IPS DF 19.7 (cell line): Measurements from ENCODE around the gene ATP6V0C.

Experiments
- DNase-seq: peaks from one replicate; pipeline ENCODE4 v3.0.0-alpha.2; 2013; ENCODE audit warnings: low read depth, low spot score

The ATP6V0C gene

DNA sequence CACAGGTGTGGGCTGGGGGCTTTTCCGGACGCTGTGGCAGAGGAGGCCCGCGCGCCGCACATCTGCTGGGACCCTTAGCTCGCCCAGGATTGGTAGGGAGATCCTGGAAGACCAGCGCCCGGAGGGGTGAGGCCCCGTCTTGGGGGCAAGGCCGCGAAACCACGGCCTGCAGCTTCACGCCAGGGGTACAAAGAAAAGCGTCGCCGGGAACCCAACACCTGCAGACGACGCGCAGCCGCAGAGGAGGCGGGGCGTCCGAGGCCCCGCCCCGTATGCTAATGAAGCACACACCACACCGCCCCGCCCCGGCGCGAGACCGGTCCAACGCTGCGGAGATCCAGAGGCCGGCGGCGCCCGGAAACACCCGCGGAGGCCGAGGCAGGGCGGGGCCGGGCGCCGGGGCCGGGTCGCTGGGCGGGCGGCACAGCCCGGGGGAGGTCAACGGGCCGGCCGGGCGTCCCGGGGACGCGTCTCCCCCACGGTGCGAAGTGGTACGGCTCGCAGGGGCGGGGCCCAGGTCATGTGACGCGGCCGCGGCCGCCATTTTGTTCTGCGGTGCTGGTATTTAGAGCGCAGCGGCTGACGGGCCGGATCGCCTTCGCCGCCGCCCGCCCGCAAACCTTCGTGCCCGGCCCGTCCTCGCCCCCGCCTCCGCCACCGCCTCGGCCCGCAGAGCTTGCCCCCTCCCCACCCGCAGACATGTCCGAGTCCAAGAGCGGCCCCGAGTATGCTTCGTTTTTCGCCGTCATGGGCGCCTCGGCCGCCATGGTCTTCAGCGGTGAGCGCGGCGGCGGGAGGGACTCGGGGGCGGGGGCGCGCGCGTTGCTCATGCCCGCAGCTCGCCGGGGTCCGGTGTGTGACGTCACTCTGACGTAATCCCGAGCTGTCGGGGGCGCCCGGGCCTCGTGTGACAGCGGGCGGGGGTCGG, at the start of gene ATP6V0C:
Gene ATP6V0C (plus strand): TSS at position 548 of the 928 bp plus-strand sequence. CDS start 152 bp downstream, at position 700.
- no peak for DNase-seq

DNA sequence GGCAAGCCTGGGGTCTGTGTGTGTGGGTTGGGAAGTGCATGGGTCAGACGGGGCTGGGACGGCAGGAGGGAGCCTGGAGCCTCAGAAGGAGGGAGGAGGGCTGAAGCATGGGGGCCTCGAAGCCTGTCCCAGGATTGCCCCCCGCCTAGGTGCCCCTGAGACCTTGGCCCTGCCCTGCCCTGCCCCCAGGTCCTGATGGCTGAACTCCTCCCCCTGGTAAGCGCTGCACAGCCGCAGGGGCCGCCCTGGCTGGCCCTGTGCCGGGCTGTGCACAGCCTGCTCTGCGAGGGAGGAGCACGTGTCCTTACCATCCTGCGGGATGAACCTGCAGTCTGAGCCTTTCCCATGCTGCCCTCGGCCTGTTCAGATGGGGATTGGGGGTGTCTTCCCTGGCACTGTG, 49.4 kb upstream of the ATP6V0C start:
- no peak for DNase-seq

DNA sequence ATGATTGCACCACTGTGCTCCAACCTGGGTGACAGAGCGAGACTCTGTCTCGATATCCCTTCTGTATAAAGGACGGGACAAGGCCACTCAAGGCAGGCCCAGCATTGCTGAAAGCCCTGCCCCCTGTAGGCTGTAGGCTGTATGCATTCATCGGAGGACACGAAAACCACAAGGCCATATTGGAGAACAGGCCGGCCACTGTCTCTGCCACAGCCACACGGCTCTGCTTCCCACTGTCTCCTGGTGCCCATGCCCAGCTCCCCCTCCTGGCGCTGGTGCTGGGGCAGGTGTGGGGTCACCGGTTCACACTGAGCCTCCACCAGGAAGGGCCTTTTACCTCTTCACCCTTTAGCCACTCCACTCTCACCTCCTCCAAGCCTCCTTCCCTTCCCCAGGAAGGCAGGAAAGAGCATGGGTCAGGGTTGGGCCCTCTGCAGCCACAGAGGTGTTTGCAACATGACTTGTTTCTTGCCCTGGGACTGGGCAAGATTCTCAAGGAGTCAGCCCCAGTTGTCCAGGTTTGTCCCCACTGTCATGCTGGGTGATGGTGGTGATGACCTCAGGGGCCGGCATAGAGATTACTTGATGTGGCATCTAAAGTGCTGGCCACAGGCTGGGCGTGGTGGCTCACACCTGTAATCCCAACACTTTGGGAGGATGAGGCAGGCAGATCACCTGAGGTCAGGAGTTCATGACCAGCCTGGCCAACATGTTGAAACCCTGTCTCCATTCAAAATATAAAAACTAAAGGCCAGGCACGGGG, 47.9 kb upstream of the ATP6V0C start:
- no peak for DNase-seq

DNA sequence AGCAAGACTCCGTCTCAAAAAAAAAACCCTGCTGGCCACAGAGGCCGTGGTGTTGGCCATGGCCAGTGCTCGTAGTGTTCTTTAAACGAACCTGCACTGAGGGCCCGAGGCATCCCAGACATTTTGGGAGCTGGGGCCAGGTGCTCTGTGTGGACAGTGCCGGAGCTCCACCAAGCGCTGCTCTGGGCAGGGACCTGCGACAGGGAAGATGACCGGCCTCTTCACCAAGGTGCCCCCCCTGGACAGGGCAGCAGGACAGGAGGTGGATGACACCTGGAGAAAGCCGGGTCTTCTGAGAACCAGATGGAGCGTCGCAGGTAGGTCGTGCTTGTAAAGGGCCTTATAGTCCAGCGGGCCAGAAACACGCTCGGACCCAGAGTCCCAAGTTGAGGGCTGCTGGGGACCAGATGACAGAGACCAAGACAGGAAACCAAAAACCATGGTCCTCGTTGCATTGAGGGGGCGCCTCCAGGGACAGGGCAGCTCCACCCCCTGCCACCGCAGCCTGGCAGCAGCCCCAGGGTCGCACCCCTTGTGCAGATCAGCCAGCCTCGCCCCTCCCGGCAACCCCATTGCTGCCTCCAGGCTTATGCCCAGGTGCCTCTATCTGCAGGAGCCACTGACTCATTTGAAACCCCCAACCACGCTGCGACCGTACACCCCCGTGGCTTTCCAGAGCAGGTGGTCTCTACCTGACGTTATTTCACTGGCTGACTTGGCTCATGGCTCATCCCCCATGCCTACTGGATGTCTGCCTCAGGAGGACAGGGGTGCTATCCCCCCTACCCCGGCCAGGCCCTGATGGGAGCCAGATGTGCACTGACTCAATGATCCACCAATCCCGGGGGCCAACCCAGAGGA, 46.9 kb upstream of the ATP6V0C start:
- DNase-seq: no peak

DNA sequence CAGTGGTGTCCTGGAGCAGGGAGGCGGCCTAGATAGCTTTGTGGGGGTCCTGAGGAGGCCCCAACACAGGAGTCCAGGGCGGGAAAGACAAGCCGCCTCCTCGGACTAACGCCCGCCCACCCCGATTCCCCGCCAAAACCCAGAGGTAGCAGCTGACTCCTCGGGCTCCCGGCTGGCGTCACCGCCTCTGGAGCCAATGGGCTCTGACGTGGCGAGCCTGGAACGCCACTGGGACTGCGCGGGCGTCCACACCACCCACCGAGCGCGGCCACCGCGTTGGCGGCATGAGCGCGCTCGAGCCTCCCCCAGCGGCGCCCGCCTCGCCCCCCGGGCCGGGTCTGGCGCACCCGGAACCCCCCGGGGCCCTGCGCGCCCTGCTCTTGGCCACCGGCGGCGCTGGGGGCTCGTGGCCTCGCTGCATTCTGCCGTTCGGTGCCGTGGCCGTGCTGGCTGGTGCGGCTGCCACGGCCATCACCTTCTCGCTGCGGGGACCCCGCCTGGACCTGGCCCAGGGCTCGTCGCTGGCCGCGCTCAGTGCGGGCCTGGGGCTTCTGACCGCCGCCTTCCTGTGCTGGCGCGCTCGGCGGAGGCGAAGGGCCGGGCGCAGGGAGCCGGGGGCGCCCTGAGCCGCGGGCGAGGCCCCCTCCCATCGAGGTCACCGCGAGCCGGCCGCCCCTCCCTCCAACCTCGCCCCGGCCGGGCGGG, 46.1 kb upstream of the ATP6V0C start:
- no peak for DNase-seq

DNA sequence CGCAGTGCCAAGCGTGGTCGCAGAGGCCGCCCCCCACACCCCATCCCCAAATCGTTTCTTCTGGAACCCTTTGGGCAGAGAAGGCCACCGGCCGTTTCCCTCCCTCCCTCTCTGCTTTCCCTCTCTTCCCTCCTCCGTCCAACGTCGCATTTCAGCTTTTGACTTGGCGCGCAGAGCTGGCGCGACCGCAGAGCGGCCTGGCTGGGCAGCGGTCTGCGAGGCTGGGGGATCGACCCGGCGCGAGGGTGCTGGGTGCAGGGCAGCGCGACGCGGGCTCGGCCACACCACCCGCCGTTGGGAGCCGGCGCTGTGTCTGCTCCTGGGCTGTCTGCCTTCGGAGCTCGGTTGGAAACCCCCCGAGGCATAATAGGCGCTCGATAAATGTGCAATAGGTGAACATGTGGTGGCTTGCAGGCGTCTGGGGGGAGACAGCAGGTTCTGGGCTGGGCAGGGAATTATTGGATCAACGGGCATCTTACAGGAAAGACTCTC, 45.5 kb upstream of the ATP6V0C start:
- no peak for DNase-seq

DNA sequence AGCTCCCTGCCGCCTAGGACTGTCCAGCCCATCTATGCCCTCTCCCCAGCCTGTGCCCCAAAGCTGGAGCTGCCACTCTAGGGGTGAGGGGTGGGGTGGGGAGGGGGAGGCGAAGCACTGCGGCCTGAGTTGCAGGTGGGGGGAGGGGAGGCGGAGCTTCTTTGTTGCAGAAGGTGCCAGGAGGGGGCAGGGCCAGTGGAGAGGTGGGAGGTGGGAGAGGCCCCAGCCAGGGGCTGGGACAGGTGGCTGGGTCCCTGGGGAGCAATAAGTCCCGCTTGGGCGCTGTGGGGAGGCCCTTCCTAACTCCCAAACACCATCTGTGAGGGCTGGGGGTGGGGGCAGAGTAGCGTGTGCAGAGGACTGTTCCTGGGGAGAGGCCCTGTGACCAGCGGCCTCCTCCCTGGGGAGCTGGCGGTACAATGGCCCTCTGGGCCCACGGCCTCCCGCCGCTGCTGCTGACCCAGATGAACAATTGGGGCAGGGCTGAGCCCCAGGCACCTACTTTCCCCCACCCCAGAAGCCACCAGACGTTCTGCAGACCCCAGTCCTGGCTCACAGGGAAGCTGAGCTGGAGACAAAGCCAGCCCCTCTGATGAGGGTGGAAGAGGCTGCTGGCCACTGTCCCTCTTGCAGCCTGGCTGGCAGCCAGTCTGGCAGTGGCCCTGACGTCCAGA, 44.9 kb upstream of the ATP6V0C start:
- DNase-seq: no peak

DNA sequence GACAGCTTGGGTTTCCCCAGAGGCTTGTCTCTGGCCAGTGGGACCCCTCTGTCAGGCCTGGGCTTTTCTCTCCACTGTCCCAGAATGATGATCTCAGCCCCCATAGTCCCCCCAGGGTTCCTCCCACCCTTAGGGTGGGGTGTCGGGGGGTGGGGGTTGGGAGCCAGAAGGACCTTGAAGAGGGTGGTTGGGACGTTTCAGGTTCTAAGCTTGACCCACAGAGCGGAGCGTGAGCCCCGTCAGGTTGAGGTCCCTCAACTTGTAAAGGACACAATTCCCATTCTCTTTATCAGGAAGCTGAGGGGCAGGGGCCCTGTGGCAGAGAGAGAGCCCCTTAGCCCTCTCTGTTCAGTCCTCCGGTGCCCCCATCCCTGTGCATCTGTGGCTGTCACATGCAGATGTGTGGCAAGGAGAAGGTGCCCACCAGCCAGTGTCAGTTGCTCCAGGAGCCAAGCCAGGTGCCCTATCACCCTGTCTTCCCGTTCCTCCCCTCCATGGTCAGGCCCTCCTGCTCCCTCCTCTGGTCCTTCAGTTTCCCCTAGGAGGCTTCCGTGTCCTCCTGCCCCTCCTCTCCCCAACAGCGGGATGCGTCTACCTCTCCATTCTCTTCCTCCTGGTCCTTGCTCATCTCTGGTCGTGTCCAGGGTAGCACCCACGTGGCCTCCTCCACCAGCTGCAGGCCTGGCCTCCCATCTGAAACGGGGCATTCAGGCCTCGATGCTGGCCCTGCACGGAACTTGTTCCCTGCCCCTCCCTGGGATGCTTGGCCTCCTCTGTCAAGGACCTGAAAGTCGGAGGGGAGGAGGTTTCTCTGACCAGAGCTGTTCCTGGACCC, 44.1 kb upstream of the ATP6V0C start:
- no peak for DNase-seq

DNA sequence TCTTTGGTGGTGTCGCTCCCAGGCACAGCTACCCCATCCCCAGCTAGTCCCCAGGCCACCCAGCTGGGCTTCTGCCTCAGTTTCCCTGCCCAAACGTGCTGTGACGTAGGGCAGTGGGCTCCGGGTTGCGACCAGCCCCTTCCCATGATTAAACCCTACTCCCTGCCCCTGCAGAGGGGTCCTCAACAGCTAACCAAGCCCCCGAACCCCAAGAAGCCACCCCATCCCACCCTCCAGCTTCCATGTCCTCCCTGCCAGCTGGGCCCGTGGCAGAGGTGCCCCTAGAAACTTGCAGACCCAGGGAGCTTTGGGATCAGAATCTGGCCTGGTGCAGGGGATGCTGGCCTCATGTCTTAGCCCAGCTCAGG, 43.5 kb upstream of the ATP6V0C start:
- no peak for DNase-seq

DNA sequence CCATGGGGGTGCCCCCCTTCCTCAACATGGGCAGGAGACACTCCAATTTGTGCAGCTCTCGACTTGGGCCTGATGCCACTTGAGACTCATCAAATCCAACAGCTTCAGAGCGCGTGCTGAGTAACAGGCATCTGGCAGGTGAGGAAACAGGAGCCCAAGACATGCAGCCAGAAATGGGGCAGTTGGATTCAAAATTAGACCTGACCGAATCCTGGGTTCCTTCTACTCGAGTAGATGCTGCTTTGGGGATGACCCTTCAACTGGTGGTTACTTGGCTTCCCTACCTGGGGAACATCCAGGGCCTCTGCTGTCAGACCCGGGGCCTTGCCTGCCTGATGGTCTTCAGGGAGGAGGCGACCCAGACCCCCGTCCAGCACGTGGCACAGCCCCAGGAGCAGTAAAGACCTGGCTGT, 43.1 kb upstream of the ATP6V0C start:
- no peak for DNase-seq

DNA sequence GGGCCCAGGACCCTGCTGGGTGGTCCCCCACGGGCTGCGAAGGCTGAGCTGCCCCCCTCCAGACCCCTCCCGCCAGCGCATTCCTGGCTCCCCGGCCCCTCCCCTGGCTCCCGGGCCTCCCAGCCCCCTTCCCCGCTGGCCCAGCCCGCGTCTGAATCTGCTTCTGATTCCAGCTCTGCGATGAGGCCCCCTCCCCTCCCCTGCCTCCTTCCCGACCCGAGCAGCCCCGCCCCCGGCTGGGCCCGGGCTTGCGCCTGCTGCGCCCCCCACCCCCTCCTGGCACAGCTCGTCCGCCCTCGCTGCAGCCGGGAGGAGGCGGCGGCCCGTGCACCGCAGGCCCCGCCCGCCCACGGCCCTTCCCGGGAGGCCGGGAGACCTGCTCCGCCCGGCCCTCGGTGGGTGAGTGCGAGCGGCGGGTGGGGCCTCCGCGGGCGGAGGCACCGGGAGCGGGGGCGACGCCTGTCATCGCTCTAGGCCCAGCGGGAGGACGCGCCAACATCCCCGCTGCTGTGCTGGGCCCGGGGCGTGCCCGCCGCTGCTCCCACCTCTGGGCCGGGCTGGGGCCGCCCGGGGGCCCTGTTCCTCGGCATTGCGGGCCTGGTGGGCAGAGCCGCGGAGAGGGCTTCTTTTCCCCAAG, 42.6 kb upstream of the ATP6V0C start, which contains the start of gene NTN3:
Gene NTN3 (plus strand): TSS at position 282 of the 637 bp plus-strand sequence. CDS start 405 bp downstream, outside the sequence.
- DNase-seq: no peak

DNA sequence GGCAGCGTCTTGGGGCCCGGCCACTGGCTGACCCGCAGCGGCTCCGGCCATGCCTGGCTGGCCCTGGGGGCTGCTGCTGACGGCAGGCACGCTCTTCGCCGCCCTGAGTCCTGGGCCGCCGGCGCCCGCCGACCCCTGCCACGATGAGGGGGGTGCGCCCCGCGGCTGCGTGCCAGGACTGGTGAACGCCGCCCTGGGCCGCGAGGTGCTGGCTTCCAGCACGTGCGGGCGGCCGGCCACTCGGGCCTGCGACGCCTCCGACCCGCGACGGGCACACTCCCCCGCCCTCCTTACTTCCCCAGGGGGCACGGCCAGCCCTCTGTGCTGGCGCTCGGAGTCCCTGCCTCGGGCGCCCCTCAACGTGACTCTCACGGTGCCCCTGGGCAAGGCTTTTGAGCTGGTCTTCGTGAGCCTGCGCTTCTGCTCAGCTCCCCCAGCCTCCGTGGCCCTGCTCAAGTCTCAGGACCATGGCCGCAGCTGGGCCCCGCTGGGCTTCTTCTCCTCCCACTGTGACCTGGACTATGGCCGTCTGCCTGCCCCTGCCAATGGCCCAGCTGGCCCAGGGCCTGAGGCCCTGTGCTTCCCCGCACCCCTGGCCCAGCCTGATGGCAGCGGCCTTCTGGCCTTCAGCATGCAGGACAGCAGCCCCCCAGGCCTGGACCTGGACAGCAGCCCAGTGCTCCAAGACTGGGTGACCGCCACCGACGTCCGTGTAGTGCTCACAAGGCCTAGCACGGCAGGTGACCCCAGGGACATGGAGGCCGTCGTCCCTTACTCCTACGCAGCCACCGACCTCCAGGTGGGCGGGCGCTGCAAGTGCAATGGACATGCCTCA, 41.9 kb upstream of the ATP6V0C start:
- no peak for DNase-seq

DNA sequence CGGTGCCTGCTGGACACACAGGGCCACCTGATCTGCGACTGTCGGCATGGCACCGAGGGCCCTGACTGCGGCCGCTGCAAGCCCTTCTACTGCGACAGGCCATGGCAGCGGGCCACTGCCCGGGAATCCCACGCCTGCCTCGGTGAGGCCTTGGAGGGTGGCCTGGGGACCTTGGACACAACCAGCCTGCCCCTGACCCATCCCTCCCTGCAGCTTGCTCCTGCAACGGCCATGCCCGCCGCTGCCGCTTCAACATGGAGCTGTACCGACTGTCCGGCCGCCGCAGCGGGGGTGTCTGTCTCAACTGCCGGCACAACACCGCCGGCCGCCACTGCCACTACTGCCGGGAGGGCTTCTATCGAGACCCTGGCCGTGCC, 41.3 kb upstream of the ATP6V0C start:
- DNase-seq: no peak

DNA sequence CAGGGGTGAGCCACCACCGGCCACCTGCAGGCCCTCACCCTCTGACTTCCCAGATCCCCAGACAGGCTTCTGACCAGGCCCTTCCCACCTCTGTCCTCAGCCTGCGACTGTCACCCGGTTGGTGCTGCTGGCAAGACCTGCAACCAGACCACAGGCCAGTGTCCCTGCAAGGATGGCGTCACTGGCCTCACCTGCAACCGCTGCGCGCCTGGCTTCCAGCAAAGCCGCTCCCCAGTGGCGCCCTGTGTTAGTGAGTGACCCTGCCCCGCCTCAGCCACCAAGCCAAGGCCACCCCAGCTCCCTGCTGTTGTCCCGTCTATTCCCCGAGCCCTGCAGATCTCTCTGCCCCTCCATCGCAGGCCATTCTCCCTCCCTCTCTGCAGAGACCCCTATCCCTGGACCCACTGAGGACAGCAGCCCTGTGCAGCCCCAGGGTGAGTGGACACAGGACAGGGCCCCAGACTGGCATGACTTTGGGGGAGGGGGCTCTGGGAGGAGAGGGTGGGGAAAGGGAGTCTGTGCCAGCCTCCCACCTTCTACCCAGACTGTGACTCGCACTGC, 40.8 kb upstream of the ATP6V0C start:
- DNase-seq: no peak

DNA sequence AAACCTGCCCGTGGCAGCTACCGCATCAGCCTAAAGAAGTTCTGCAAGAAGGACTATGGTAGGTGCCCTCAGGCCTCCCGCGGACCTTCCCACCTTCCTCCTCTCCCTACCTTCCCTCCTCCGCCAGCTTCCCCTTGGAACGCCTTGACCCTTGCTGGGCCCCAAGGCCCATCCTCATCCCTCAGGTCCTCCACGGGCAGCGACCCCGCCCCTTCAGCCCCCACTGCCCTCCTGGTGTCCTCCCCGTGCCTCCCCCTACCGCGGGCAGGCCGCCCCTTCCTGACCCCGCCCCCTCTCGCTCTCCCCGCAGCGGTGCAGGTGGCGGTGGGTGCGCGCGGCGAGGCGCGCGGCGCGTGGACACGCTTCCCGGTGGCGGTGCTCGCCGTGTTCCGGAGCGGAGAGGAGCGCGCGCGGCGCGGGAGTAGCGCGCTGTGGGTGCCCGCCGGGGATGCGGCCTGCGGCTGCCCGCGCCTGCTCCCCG, 40.3 kb upstream of the ATP6V0C start:
- no peak for DNase-seq

DNA sequence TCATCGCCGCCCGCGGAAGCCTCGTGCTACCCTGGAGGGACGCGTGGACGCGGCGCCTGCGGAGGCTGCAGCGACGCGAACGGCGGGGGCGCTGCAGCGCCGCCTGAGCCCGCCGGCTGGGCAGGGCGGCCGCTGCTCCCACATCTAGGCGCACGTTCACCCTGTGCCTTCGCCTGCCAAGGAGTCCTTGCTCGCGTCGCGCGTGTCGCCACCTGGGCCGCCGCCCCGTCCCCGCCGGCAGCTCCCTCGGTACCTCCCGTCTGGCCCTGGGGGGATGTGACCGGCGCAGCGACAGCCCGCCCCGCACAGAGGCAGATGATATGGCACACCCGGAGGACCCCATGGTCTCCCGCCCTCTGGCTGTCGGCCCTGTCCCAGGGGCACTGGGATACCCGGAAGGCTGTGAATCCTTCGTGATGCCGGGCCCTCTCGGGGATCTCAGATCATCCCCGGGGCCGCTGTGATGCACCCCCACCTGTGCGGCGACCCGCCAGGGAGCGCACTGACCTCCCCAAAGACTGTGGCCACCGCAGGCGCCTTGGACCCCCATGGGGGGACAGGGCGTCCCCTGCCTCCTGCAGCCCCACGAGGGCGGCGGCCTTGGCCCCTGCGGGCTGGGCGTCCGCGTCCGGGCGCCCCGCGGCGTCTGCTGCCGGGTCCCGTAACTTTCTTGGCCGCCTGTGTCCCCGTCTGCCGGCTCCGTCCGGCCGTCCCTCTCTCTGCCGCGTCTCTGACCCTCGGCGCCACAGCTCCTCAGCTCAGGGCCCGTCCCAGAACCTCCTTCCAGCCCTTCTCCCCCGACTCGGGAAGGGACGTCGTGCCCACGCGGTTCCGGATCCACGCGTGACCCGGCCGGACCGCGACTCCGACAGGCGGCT, 39.5 kb upstream of the ATP6V0C start:
- DNase-seq: no peak
